Heart left ventricle (tissue), 16 donors: ENCODE results near the gene LIN28A. TPM values are rescaled to one million over a fixed set of nuclear protein-coding genes. Genes with fewer than 3 reads are reported as not detected.

ENCODE experiments used
- ATAC-seq, 4 donors: fragments of 200-7000 bp; cut with Tn5 transposase; one replicate each; pipeline ENCODE4 v1.9.1; 2020 to 2022; ENCODE audit warnings: moderate library complexity in 4 of 4, mild to moderate bottlenecking in 3 of 4, moderate number of reproducible peaks in 1 of 4
- DNase-seq, 5 donors: peaks; one replicate each; pipeline ENCODE4 v3.0.0-alpha.2; 2020
- H3K27ac ChIP-seq, 12 donors: fragments of 200-600 bp; sonication (generic) in 4 of 12; one replicate each; pipeline versions ENCODE4 v1.5.0 to v1.8.0; 2016 to 2022; ENCODE audit warnings: mild to moderate bottlenecking in 2 of 12
- H3K27me3 ChIP-seq, 9 donors: fragments of 200-600 bp; sonication (generic) in 2 of 9; one replicate each; pipeline versions ENCODE4 v1.5.1 to v1.8.0; 2016 to 2022; ENCODE audit warnings: mild to moderate bottlenecking in 3 of 9
- H3K36me3 ChIP-seq, 9 donors: fragments of 200-600 bp; sonication (generic) in 2 of 9; one replicate each; pipeline versions ENCODE4 v1.5.0 to v1.8.0; 2018 to 2022; ENCODE audit warnings: mild to moderate bottlenecking in 2 of 9
- H3K4me1 ChIP-seq, 12 donors: fragments of 200-600 bp; sonication (generic) in 4 of 12; one replicate each; pipeline versions ENCODE4 v1.5.0 to v1.8.0; 2016 to 2022; ENCODE audit warnings: mild to moderate bottlenecking in 3 of 12
- H3K4me3 ChIP-seq, 12 donors: fragments of 200-600 bp; sonication (generic) in 4 of 12; one replicate each; pipeline versions ENCODE4 v1.5.0 to v1.8.0; 2017 to 2022; ENCODE audit warnings: mild to moderate bottlenecking in 9 of 12, moderate library complexity in 4 of 12
- H3K9me3 ChIP-seq, 12 donors: fragments of 200-600 bp; sonication (generic) in 4 of 12; one replicate each; pipeline versions ENCODE4 v1.5.0 to v1.8.0; 2016 to 2022; ENCODE audit warnings: mild to moderate bottlenecking in 1 of 12
- POLR2A ChIP-seq, 2 donors: fragments of 450-650 bp; IDR thresholded peaks; one replicate each; pipeline ENCODE4 v1.6.1; 2017; ENCODE audit warnings: antibody characterized with exemption in 2 of 2, mild to moderate bottlenecking in 2 of 2, moderate library complexity in 2 of 2
- WGBS, 4 donors: extraction: QIAGEN DNeasy Blood & Tissue Kit in 2 of 4; methylation state at CpG; one replicate each; pipeline versions ENCODE4 v1.1.5 to v1.1.7; 2013 to 2018; 5-methylcytosine and 5-hydroxymethylcytosine counted together
- intact Hi-C, 10 donors: fragments of 100-400 bp; cut with DNase I; formaldehyde crosslinking; loops; one replicate each; pipeline versions ENCODE4 v1.11.1 to v1.14.2; 2022
- polyA plus RNA-seq, 2 donors: library from polyadenylated mRNA; stranded (reverse); fragments of 200-250 nt; gene quantifications; one replicate each; pipeline ENCODE4 v1.2.3, GENCODE V29; 2013
- total RNA-seq, 9 donors: library from RNA; depleted of rRNA in 2 of 9; stranded (reverse); fragments of >200 nt in 2 of 9; fragmentation: NEBNext Ultra II Directional in 3 of 9; extraction: Animal tissue kit (Norgen Biotek cat#: 25700) in 3 of 9; gene quantifications; one replicate each; pipeline versions ENCODE4 v1.1.0 to v1.2.4, GENCODE V29; 2016 to 2023
- TF ChIP-seq, protein P1 (sequence below), 12 donors: fragments of 200-600 bp; sonication (generic) in 4 of 12; IDR thresholded peaks; one replicate each; pipeline versions ENCODE4 v1.5.0 to v1.8.0; 2018 to 2022; ENCODE audit warnings: antibody characterized with exemption in 12 of 12, mild to moderate bottlenecking in 5 of 12
- donor health status: ischemic (EF 13 %, LVEDD 7.1; RV severe dilation, severe dysfunction).
- donor health status: healthy with polysubstance abuse.
- donor health status: DM: no; HTN: yes; CAD: no.
- donor health status: DM: no; HTN: no; CAD: no.
- donor health status: ischemic (EF 25% LVEDD 6.9; RV normal size, moderate dysfunction).
- donor health status: ischemic (EF 25% LVEDD 5.7; RV mildly dilated, moderate dysfunction).
- donor health status: healthy.
- donor health status: DM: yes; HTN: yes; CAD: no.
- donor health status: ischemic (EF 35%, LVEDD 5.7; RV mildly dilated, moderate dysfunction).
- donor health status: nonischemic (EF 11% LVEDD 7.7; RV severe dilation, severe dysfunction).
- donor health status: DM: yes; HTN: yes; CAD: no.
- donor health status: PGD.
- donor health status: ischemic (EF 29% LVEDD 5.4; RV normal size, mild dysfunction).
- donor health status: nonischemic (EF 23%, LVEDD 6.1; RV moderate dilation, normal function).

The LIN28A gene
- total and polyA plus RNA-seq, 11 donors, result 0.15 TPM; not detected in 10

DNA sequence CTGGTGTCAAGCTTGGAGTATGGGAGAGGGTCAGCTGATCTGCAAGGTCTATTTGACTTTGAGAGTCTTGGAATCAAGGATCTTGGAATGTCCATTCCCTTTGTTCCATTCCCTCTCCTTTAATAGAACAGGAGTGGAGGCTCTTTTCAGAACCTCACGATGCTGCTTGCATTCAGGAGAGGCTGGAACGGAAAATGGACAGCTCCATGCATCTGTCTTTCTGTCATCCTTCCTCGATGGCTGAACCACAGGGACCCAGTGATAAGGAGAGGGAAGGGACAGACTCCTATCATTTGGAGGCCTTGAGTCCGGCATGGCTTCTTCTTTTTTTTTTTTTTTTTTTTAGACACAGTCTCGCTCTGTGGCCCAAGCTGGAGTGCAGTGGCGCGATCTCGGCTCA lies 14.9 kb upstream of the LIN28A start:
- H3K36me3 ChIP-seq, result no peaks in the 10 kb centered on the region
- ATAC-seq (no peak), DNase-seq (no peak)
- intact Hi-C loops, result no loop called here
- H3K27ac ChIP-seq, result no peak overlapping the region
- H3K27me3 ChIP-seq, result peaks cover 0 to 9% (median 0%) of the 10 kb centered on the region in 9 donors
- no peak for TF ChIP-seq POLR2A (IDR thresholded peaks at IDR 0.05)
- TF ChIP-seq, protein P1, sequence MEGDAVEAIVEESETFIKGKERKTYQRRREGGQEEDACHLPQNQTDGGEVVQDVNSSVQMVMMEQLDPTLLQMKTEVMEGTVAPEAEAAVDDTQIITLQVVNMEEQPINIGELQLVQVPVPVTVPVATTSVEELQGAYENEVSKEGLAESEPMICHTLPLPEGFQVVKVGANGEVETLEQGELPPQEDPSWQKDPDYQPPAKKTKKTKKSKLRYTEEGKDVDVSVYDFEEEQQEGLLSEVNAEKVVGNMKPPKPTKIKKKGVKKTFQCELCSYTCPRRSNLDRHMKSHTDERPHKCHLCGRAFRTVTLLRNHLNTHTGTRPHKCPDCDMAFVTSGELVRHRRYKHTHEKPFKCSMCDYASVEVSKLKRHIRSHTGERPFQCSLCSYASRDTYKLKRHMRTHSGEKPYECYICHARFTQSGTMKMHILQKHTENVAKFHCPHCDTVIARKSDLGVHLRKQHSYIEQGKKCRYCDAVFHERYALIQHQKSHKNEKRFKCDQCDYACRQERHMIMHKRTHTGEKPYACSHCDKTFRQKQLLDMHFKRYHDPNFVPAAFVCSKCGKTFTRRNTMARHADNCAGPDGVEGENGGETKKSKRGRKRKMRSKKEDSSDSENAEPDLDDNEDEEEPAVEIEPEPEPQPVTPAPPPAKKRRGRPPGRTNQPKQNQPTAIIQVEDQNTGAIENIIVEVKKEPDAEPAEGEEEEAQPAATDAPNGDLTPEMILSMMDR (IDR thresholded peaks at IDR 0.05), result no peak
- 78 to 80% (median 79%) methylated on average over 8 of the region's 8 CpGs for WGBS, 4 donors
- no peaks in the 10 kb centered on the region for H3K4me1 ChIP-seq
- no peaks in the 10 kb centered on the region for H3K9me3 ChIP-seq
- H3K4me3 ChIP-seq, result no peak overlapping the region

DNA sequence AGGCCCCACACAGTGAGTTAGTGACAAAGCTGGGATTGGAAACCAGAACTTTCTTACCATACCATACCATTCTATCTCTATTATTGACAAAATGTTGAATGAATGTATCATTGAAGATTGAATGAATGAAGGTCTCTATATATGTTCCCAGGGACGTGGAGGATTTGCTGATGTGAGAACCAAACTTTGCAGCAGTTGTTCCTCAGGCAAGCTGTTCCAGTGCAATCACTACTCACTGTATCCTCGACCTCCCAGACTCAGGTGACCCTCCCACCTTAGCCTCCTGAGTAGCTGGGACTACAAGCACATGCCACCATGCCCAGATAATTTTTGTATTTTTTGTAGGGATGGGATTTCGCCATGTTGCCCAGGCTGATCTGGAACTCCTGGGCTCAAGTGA lies 11.6 kb upstream of the LIN28A start:
- H3K4me1 ChIP-seq, result no peaks in the 10 kb centered on the region
- DNase-seq, result no peak
- no peaks in the 10 kb centered on the region for H3K36me3 ChIP-seq
- no peak for ATAC-seq
- no peaks in the 10 kb centered on the region for H3K9me3 ChIP-seq
- 75 to 84% (median 80%) methylated on average over 3 of the region's 3 CpGs for WGBS, 4 donors
- intact Hi-C loops, result no loop called here
- no peak overlapping the region for H3K4me3 ChIP-seq
- no peak overlapping the region for H3K27ac ChIP-seq
- TF ChIP-seq POLR2A (IDR thresholded peaks at IDR 0.05), result no peak
- peaks cover 0 to 21% (median 5%) of the 10 kb centered on the region in 9 donors for H3K27me3 ChIP-seq

DNA sequence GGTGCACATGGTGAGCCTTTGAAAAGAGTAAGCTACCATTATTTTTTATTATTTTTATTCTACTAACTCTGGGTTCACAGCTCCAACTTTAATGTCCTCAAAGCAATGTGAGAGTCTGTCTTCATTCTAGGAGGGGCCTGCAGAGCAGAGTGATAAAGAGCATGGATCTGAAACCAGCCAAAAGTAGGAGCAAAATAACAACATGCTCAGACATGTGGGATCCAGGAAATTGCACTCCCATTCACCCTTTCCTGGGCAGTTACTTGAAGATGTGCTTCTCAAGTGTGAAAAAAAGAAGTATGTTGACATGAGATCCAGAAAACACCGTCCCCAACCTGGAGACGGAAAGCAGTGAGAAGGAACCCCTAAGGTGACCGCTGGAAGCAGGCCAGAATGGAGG lies 8.7 kb upstream of the LIN28A start:
- H3K4me1 ChIP-seq, result no peaks in the 10 kb centered on the region
- ATAC-seq (no peak), DNase-seq (no peak)
- H3K9me3 ChIP-seq, result no peaks in the 10 kb centered on the region
- H3K27me3 ChIP-seq, result peaks cover 0 to 30% (median 5%) of the 10 kb centered on the region in 9 donors
- no peaks in the 10 kb centered on the region for H3K36me3 ChIP-seq
- TF ChIP-seq, protein P1 (IDR thresholded peaks at IDR 0.05), result no peak
- TF ChIP-seq POLR2A (IDR thresholded peaks at IDR 0.05), result no peak
- no peak overlapping the region for H3K4me3 ChIP-seq
- intact Hi-C loops, result no loop called here
- WGBS, 4 donors, result 61 to 80% (median 75%) methylated on average over 3 of the region's 3 CpGs
- H3K27ac ChIP-seq, result no peak overlapping the region

DNA sequence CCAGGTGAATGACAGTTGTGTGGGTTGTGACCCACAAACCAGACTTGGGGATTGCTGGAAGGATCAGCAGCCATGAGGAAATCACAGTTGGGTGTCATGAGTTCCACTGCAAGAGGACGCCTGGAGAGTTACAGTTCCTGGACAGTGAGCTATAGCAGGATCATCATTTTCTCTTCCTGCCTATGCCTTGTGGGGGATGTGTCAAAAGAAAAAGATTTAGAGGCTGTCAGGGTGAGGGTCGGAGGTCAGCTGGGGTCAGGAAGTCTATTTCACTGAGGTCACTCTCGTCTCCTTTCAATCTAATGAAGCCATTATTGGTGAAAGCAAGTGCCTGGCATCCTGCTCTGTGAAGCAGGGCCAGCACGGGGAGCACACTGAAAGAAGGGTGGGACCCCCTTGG lies 7.0 kb upstream of the LIN28A start:
- Histone ChIP-seq H3K27ac (no peak overlapping the region), H3K4me3 (no peak overlapping the region), H3K27me3 (peaks cover 0 to 31% (median 5%) of the 10 kb centered on the region in 9 donors), H3K9me3 (no peaks in the 10 kb centered on the region), H3K4me1 (peaks cover 0 to under 1% (median 0%) of the 10 kb centered on the region in 12 donors), H3K36me3 (no peaks in the 10 kb centered on the region)
- DNase-seq, result no peak
- TF ChIP-seq, protein P1 (IDR thresholded peaks at IDR 0.05), result no peak
- no peak for TF ChIP-seq POLR2A (IDR thresholded peaks at IDR 0.05)
- ATAC-seq, result no peak
- 27 to 48% (median 42%) methylated on average over 3 to 4 of the region's 4 CpGs for WGBS, 4 donors
- intact Hi-C loops, result no loop called here

DNA sequence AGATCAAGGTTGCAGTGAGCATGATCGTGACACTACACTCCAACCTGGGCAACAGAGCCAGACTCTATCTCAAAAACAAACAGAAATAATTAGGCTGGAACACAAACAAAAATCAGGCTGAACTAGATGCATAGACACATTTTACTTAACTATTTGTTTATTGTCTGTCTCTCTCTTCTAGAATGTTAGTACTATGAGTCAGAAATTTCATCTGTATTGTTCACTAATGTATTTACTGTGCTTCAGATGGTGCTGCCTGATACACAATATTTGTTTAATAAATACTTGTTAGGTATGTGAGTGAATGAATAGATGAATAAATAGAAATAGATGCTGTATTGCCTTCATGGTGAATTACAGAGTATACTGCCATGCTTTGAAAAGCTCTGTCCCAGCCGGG lies 6.0 kb upstream of the LIN28A start:
- Histone ChIP-seq H3K36me3 (no peaks in the 10 kb centered on the region), H3K9me3 (no peaks in the 10 kb centered on the region), H3K27me3 (peaks cover 0 to 41% (median 5%) of the 10 kb centered on the region in 9 donors), H3K4me3 (no peak overlapping the region), H3K27ac (no peak overlapping the region), H3K4me1 (peaks cover 0 to 10% (median 0%) of the 10 kb centered on the region in 12 donors)
- ATAC-seq (no peak), DNase-seq (no peak)
- intact Hi-C loops, result no loop called here
- no peak for TF ChIP-seq POLR2A (IDR thresholded peaks at IDR 0.05)
- TF ChIP-seq, protein P1 (IDR thresholded peaks at IDR 0.05), result no peak
- WGBS, 4 donors, result 72 to 85% (median 77%) methylated on average over 2 of the region's 2 CpGs
